Measurements from ENCODE around the gene WNT6. TPM values are rescaled to one million over a fixed set of nuclear protein-coding genes. Genes with fewer than 3 reads are reported as not detected.

The WNT6 gene
- total RNA-seq, 1 experiment from 2014 or later: not detected

DNA sequence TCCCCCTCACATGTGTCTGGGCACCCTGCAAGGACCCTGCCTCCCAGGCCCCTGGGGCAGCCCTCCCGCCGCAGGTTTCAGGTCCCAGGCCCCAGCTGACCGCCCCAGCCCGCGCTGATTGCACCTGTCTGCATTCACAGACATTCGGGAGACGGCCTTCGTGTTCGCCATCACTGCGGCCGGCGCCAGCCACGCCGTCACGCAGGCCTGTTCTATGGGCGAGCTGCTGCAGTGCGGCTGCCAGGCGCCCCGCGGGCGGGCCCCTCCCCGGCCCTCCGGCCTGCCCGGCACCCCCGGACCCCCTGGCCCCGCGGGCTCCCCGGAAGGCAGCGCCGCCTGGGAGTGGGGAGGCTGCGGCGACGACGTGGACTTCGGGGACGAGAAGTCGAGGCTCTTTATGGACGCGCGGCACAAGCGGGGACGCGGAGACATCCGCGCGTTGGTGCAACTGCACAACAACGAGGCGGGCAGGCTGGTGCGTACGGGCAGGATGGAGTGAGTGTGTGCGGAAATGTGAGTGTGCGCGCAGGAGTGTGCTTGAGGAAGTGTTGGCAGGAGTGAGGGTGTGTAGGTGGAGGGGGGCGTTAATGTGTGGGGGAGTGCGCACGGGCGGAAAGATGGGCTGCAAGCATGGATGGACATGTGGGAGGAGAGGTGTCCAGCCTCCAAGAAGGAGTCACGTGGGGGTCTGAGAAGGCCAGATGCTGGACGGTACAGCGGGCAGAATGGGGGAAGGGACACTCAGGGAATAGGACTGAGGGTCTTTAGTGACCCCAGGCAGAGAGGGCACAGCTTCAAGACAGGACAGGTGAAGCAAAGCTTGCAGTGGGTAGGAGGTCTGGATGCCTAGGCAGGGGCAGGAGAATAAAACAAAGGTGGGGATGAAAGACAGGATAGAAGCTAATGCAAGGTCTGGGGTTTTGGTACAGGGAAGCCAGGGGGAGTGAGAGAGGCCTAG is 12.0 kb downstream of the WNT6 start:
- Histone ChIP-seq H3K27me3 (replicated peaks) (peaks cover 77% of the 10 kb centered on the region), H3K9me3 (replicated peaks) (no peaks in the 10 kb centered on the region; the same call in 1 of the 2 replicates), H3K36me3 (no peaks in the 10 kb centered on the region), H3K4me1 (replicated peaks) (no peaks in the 10 kb centered on the region; the same call in 1 of the 2 replicates), H3K27ac (no peak overlapping the region), H3K4me3 (no peak overlapping the region)
- no peak for DNase-seq (ENCODE audit: low read depth in 1 of 2, low spot score in 2 of 2)

DNA sequence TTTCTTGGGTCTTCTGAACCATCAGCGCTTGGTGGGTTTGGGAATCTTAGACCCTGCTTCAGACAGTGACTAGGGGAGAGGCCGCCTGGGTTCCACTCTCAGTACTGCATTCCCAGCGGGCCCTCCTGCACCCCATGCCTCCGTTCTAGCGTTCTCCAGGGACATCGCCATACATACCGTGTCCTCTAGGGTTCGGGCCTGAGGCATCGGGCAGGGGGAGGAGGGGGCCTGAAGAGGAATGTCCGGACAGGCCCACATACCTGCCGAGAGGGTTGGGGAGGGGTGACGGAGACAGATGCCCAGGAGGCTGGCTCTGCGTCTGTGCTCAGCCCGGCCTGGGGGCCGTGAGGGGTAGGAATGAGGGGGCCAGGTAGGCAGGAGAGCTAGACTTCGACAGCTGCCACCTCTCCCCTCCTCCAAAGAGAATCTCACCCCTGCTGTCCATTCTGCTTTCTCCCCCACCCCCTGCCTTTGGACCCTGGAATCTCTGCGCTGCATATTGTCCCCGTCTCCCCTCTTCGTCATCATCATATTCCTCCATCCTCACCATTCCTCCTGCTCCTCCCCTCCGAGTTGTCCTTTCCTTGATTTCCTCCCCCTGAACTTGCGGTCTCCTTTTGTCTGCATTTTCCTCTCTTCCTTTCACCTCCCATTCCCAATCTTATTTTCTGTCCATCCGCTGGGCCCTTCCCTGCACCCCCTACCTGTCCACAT is 13.2 kb downstream of the WNT6 start:
- H3K9me3 ChIP-seq (replicated peaks): no peaks in the 10 kb centered on the region; the same call in 1 of the 2 replicates
- no peak overlapping the region for H3K4me3 ChIP-seq
- no peaks in the 10 kb centered on the region for H3K36me3 ChIP-seq
- H3K27me3 ChIP-seq (replicated peaks): peaks cover 70% of the 10 kb centered on the region
- no peak overlapping the region for H3K27ac ChIP-seq
- DNase-seq (ENCODE audit: low read depth in 1 of 2, low spot score in 2 of 2): no peak
- H3K4me1 ChIP-seq (replicated peaks): no peaks in the 10 kb centered on the region; the same call in 1 of the 2 replicates

- Histone ChIP-seq H3K27me3 (replicated peaks) (peaks cover 68% of the 10 kb centered on the region), H3K4me1 (replicated peaks) (no peaks in the 10 kb centered on the region; the same call in 1 of the 2 replicates), H3K27ac (no peak overlapping the region), H3K36me3 (no peaks in the 10 kb centered on the region), H3K9me3 (replicated peaks) (no peaks in the 10 kb centered on the region; the same call in 1 of the 2 replicates), H3K4me3 (no peak overlapping the region)
- no peak for DNase-seq (ENCODE audit: low read depth in 1 of 2, low spot score in 2 of 2)
These were observed 14.0 kb downstream of the WNT6 start for GRCh38 chr2:218873359-218874194.

DNA sequence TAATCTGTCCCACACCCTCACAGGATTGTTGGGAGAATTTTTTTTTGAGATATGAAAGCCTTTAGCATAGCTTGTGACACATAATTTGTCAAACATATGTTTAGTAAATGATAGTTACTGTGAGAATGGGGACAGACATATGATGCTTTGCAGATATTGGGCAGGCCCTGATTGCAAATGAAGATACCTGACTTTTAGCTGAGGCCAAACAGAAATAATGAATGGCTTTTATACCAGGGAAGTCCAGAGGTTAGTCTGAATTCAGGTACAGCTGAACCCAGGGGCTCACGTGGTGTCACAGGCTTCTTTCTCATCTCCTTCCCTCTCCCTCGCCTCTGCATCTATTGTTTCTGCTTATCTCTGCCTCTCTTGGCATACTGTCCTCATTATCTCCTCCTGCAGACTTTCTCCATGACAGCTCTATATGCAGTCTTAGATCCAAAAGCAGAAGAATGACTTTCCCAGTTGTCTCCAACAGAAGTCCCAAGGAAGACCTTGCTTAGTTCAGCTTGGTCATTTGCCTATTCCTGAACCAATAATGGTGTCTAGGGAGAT is 16.2 kb downstream of the WNT6 start:
- H3K4me3 ChIP-seq: no peak overlapping the region
- no peaks in the 10 kb centered on the region for H3K9me3 ChIP-seq (replicated peaks)
- H3K27me3 ChIP-seq (replicated peaks): peaks cover 70% of the 10 kb centered on the region
- no peak overlapping the region for H3K27ac ChIP-seq
- no peaks in the 10 kb centered on the region for H3K36me3 ChIP-seq
- H3K4me1 ChIP-seq (replicated peaks): no peaks in the 10 kb centered on the region; the same call in 1 of the 2 replicates
- no peak for DNase-seq (ENCODE audit: low read depth in 1 of 2, low spot score in 2 of 2)

DNA sequence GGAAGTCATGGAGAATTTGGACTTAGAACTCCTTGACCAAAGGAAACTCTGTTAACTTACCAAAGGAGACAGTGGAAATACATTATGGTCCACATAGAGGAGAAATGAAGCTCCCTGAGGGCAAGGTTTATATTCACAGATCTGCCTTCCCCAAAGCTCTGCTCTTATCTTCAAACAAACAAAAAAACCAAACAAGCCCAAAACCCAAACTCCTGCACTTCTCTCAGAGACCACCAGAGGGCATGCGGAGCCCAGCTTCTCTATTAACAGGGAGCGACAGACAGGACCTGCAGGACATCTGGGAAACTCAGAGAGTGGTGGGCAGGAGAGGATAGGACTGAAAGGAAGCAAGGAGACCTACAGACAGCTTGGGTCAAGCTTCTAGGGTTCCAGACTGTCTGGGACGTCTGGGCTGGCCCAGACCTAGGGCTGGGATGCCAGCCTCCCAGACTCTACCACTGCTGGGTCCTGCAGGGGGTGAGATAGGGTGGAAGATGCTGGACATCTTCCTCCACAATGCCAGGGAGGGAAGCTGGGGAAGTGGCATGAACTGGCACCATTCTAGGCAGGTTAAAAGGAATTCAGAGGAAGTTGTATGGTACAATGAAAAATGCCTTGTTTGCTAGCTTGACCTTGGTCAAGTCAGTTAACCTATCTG is 17.1 kb downstream of the WNT6 start:
- DNase-seq (ENCODE audit: low read depth in 1 of 2, low spot score in 2 of 2): peak; percentile 60 to 72
- H3K27ac ChIP-seq: no peak overlapping the region
- H3K27me3 ChIP-seq (replicated peaks): peaks cover 70% of the 10 kb centered on the region
- no peaks in the 10 kb centered on the region for H3K36me3 ChIP-seq
- H3K4me3 ChIP-seq: no peak overlapping the region
- no peaks in the 10 kb centered on the region for H3K4me1 ChIP-seq (replicated peaks)
- no peaks in the 10 kb centered on the region for H3K9me3 ChIP-seq (replicated peaks)

- no peak for DNase-seq (ENCODE audit: low read depth in 1 of 2, low spot score in 2 of 2)
- no peaks in the 10 kb centered on the region for H3K36me3 ChIP-seq
- H3K27me3 ChIP-seq (replicated peaks): peaks cover 70% of the 10 kb centered on the region
- H3K4me1 ChIP-seq (replicated peaks): no peaks in the 10 kb centered on the region
- H3K9me3 ChIP-seq (replicated peaks): no peaks in the 10 kb centered on the region
- no peak overlapping the region for H3K4me3 ChIP-seq
- no peak overlapping the region for H3K27ac ChIP-seq
These were observed 17.7 kb downstream of the WNT6 start for GRCh38 chr2:218877331-218877730.

DNA sequence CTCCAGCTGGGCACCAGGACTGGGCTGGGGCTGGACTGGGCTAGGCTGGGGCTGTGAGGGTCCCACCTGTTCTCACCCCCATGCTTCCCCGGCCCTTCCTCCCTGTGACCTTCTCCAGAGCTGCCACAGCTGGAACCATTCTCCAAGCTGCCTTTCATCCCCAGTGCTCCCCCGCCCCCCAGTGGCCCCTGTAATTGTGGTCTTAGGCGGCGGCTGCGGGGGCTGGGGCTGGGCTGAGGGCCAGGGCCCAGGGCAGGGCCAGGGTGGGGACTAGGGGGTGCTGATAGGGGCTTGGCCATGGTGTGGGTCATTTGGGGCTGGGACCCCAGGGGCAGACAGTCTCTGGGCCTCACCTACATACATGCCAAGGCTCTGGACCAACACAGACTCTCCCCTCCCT is 18.3 kb downstream of the WNT6 start:
- H3K27me3 ChIP-seq (replicated peaks): peaks cover 70% of the 10 kb centered on the region
- no peak for DNase-seq (ENCODE audit: low read depth in 1 of 2, low spot score in 2 of 2)
- no peaks in the 10 kb centered on the region for H3K9me3 ChIP-seq (replicated peaks)
- no peaks in the 10 kb centered on the region for H3K4me1 ChIP-seq (replicated peaks)
- no peak overlapping the region for H3K27ac ChIP-seq
- no peaks in the 10 kb centered on the region for H3K36me3 ChIP-seq
- H3K4me3 ChIP-seq: no peak overlapping the region

DNA sequence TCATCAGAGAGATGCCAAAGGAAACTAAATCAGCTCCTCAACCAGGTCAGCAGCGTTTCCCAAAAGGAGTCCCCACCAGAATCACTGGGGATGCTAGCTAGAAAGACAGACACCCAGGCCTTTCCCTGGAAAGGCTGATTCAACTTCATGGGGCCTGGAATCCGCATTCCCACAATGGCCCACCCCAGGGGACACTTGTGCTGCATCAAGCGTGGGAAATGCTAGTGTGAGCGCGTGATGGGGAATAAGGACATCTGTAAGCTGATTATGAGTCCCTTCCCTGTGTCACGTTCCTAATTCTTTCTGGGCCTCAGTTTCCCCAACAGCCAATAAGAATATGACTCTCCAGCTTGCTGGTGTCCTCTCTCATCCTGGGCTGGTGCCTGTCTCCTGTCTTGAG is 18.9 kb downstream of the WNT6 start:
- no peak overlapping the region for H3K4me3 ChIP-seq
- no peaks in the 10 kb centered on the region for H3K4me1 ChIP-seq (replicated peaks)
- H3K27me3 ChIP-seq (replicated peaks): peaks cover 68% of the 10 kb centered on the region
- DNase-seq (ENCODE audit: low read depth in 1 of 2, low spot score in 2 of 2): no peak
- no peaks in the 10 kb centered on the region for H3K36me3 ChIP-seq
- H3K9me3 ChIP-seq (replicated peaks): no peaks in the 10 kb centered on the region
- H3K27ac ChIP-seq: no peak overlapping the region

DNA sequence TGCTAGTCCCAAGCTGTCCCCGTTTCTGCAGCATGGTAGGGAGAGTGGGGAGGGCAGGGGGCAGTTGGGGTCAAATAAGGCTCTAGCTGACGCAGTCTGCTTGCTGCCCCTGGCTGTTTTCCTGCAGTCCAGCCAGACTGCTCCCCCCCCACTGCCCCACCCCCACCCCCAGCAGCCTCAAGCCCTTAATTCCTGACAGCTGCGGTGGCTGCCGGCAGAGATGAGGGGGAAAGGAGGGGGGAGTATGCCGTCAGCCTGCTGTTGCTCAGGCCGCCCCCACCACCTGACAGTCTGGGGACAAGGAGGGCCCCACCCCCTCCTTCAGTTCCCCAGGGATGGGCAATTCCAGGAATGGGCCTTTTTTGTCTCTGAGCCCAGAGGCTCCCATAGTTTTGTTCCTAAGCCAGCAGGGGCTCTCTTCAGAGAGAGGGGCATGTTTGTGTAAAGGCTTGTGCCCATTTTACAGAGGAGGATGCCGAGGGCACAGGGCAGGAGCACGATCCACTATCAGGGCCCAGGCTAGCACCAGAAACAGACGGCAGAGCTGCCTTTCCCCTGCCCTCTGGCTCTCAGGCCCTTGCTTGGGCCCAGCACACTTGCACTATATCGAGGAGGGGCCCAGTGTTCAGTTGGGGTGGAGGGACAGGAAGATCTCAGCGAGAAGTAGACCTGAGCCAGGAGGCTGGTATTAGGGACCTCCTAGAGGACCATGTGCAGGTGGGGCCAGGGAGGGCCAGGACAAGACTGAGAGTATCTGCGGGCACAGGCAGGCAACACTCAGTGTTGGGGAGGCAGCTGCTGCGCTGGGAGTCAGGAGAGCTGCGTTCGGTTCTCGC is 19.5 kb downstream of the WNT6 start:
- H3K27me3 ChIP-seq (replicated peaks): peaks cover 66% of the 10 kb centered on the region
- H3K4me3 ChIP-seq: no peak overlapping the region
- H3K4me1 ChIP-seq (replicated peaks): no peaks in the 10 kb centered on the region
- no peaks in the 10 kb centered on the region for H3K36me3 ChIP-seq
- H3K9me3 ChIP-seq (replicated peaks): no peaks in the 10 kb centered on the region
- DNase-seq (ENCODE audit: low read depth in 1 of 2, low spot score in 2 of 2): no peak
- no peak overlapping the region for H3K27ac ChIP-seq

DNA sequence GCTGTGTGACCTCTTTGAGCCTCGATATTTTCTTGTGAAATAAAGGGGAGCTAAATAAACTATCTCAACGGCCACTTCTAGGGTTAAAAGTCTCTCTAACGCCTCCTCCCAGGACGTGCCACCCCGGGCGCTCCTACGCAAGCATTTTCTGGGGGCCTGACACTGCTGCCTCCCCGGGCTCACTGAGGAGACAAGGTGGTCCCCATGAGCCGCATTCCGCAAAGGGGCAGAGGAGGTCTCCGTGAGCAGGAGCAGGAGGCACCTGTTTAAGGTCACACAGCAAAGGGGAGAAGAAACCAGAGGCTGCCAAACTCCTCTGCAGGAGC is 20.1 kb downstream of the WNT6 start:
- Histone ChIP-seq H3K27ac (no peak overlapping the region), H3K4me1 (replicated peaks) (no peaks in the 10 kb centered on the region), H3K36me3 (no peaks in the 10 kb centered on the region), H3K27me3 (replicated peaks) (peaks cover 65% of the 10 kb centered on the region), H3K4me3 (no peak overlapping the region), H3K9me3 (replicated peaks) (no peaks in the 10 kb centered on the region)
- DNase-seq (ENCODE audit: low read depth in 1 of 2, low spot score in 2 of 2): no peak

- no peak for DNase-seq (ENCODE audit: low read depth in 1 of 2, low spot score in 2 of 2)
- Histone ChIP-seq H3K36me3 (no peaks in the 10 kb centered on the region), H3K9me3 (replicated peaks) (no peaks in the 10 kb centered on the region), H3K27ac (no peak within 1 kb of the TSS), H3K4me1 (replicated peaks) (no peaks in the 10 kb centered on the region), H3K4me3 (no peak within 1 kb of the TSS), H3K27me3 (replicated peaks) (peaks cover 67% of the 10 kb centered on the region)
These were observed 20.7 kb downstream of the WNT6 start, which contains the start of gene WNT10A for GRCh38 chr2:218880102-218880858. Gene WNT10A (plus strand): TSS chr2:218880852. CDS start chr2:218880996, 144 bp downstream.
